OCI-LY7 (cell line): ENCODE measurements around the gene NAA16.

Experiments
- CTCF ChIP-seq: fragments of 200-600 bp; sonication (generic); conservative IDR thresholded peaks from 2 replicates; pipeline ENCODE4 v1.5.1; 2014; ENCODE audit warnings: mild to moderate bottlenecking, antibody characterized with exemption, low read length, moderate library complexity, mixed read lengths
- EZH2phosphoT487 ChIP-seq: fragments of 200-600 bp; sonication (generic); IDR thresholded peaks from 2 replicates; pipeline ENCODE4 v1.6.1; 2018; ENCODE audit warnings: low read depth, borderline replicate concordance, mild to moderate bottlenecking, mixed run types, antibody characterized with exemption, low read length, moderate library complexity, mixed read lengths

- TF ChIP-seq CTCF (0 out of 2 replicates have a peak, but pooled peaks have one; percentile 16), EZH2phosphoT487 (no peak)
Observed at GRCh38 chr13:41311406-41312175, 524 bp downstream of the NAA16 start.
